Smooth muscle cell (in vitro differentiated cells): ENCODE measurements around the gene DCHS2. TPM values are rescaled to one million over a fixed set of nuclear protein-coding genes. Genes with fewer than 3 reads are reported as not detected.

Experiments used
- DNase-seq: peaks from one replicate; lab custom pipeline; 2025; ENCODE audit not compliant: unreplicated experiment; lab: John Stamatoyannopoulos, UW
- H2AFZ ChIP-seq: fragments of 200-600 bp; sonication (generic); 2 replicates; pipeline ENCODE4 v1.6.0; 2016; ENCODE audit warnings: antibody characterized with exemption, low read depth, mild to moderate bottlenecking
- H3F3A ChIP-seq: fragments of 200-600 bp; sonication (generic); 2 replicates; pipeline ENCODE4 v1.6.0; 2017; ENCODE audit warnings: antibody characterized with exemption, low read depth
- H3K27ac ChIP-seq: fragments of 200-600 bp; sonication (generic); 2 replicates; pipeline ENCODE4 v1.5.1; 2016; ENCODE audit warnings: low read depth, mild to moderate bottlenecking
- H3K27me3 ChIP-seq: fragments of 200-600 bp; sonication (generic); 2 replicates; pipeline ENCODE4 v1.6.1; 2016; ENCODE audit warnings: low read depth, mild to moderate bottlenecking
- H3K36me3 ChIP-seq: fragments of 200-600 bp; sonication (generic); 2 replicates; pipeline ENCODE4 v1.5.1; 2016; ENCODE audit warnings: low read depth
- H3K4me1 ChIP-seq: fragments of 200-600 bp; sonication (generic); 2 replicates; pipeline ENCODE4 v1.5.1; 2016; ENCODE audit warnings: low read depth
- H3K4me2 ChIP-seq: fragments of 200-600 bp; sonication (generic); 2 replicates; pipeline ENCODE4 v1.6.0; 2016; ENCODE audit warnings: mild to moderate bottlenecking
- H3K4me3 ChIP-seq: fragments of 200-600 bp; sonication (generic); 2 replicates; pipeline ENCODE4 v1.5.1; 2016; ENCODE audit warnings: mild to moderate bottlenecking
- H3K79me2 ChIP-seq: fragments of 200-600 bp; sonication (generic); 2 replicates; pipeline ENCODE4 v1.6.0; 2016; ENCODE audit warnings: low read depth, mild to moderate bottlenecking
- H3K9ac ChIP-seq: fragments of 200-600 bp; sonication (generic); 2 replicates; pipeline ENCODE4 v1.6.0; 2016; ENCODE audit warnings: low read depth
- H3K9me3 ChIP-seq: fragments of 200-600 bp; sonication (generic); replicated peaks from 2 replicates; pipeline ENCODE4 v1.5.1; 2016; ENCODE audit warnings: low read depth
- H4K20me1 ChIP-seq: fragments of 200-600 bp; sonication (generic); 2 replicates; pipeline ENCODE4 v1.6.0; 2016; ENCODE audit warnings: low read depth
- CTCF ChIP-seq: fragments of 200-600 bp; sonication (generic); IDR thresholded peaks from 2 replicates; pipeline ENCODE4 v1.5.1; 2017; ENCODE audit warnings: borderline replicate concordance, mild to moderate bottlenecking, antibody characterized with exemption; ENCODE audit not compliant: insufficient read depth, poor library complexity, severe bottlenecking
- WGBS: methylation state at CpG from one replicate; pipeline ENCODE4 v1.1.7; 2016; ENCODE audit warnings: low lambda C conversion rate; 5-methylcytosine and 5-hydroxymethylcytosine counted together
- polyA plus RNA-seq: library from polyadenylated mRNA; unstranded; fragments of >200 nt; fragmentation: Nextera tagmentation; extraction: Ambion mirVana; gene quantifications from 2 replicates; pipeline ENCODE4 v1.2.1, GENCODE V29; 2016
- total RNA-seq: library from RNA; depleted of rRNA; stranded (reverse); fragments of >200 nt; gene quantifications from 2 replicates; pipeline ENCODE4 v1.2.3, GENCODE V29; 2014

The DCHS2 gene
- total and polyA plus RNA-seq, 2 experiments from 2014 or later = 0.45 to 1.3 TPM

GRCh38 chr4:154389148-154389547 lies 102.5 kb downstream of the DCHS2 start:
- no peaks in the 10 kb centered on the region for H3K27me3 ChIP-seq
- H3K9me3 ChIP-seq = no peaks in the 10 kb centered on the region
- no peak overlapping the region for H3K4me2 ChIP-seq
- H2AFZ ChIP-seq = no peak overlapping the region
- no peak overlapping the region for H3K9ac ChIP-seq
- no peak overlapping the region for H3K27ac ChIP-seq
- no peaks in the 10 kb centered on the region for H4K20me1 ChIP-seq
- H3K4me1 ChIP-seq = no peaks in the 10 kb centered on the region
- no peak for TF ChIP-seq CTCF
- H3K4me3 ChIP-seq = no peak overlapping the region
- no peaks in the 10 kb centered on the region for H3K79me2 ChIP-seq
- no peaks in the 10 kb centered on the region for H3K36me3 ChIP-seq
- no peak for DNase-seq
- H3F3A ChIP-seq = no peaks in the 10 kb centered on the region

GRCh38 chr4:154384012-154384411 lies 107.6 kb downstream of the DCHS2 start:
- no peak overlapping the region for H3K4me2 ChIP-seq
- no peaks in the 10 kb centered on the region for H4K20me1 ChIP-seq
- H2AFZ ChIP-seq = no peak overlapping the region
- no peak overlapping the region for H3K4me3 ChIP-seq
- no peaks in the 10 kb centered on the region for H3K27me3 ChIP-seq
- H3K36me3 ChIP-seq = no peaks in the 10 kb centered on the region
- 93% methylated on average over 4 of the region's 4 CpGs for WGBS
- DNase-seq = no peak
- H3K9me3 ChIP-seq = no peaks in the 10 kb centered on the region
- H3K4me1 ChIP-seq = no peaks in the 10 kb centered on the region
- H3K27ac ChIP-seq = no peak overlapping the region
- H3K9ac ChIP-seq = no peak overlapping the region
- no peaks in the 10 kb centered on the region for H3F3A ChIP-seq
- no peaks in the 10 kb centered on the region for H3K79me2 ChIP-seq
- no peak for TF ChIP-seq CTCF

- H3K36me3 ChIP-seq = no peaks in the 10 kb centered on the region
- no peaks in the 10 kb centered on the region for H3F3A ChIP-seq
- no peaks in the 10 kb centered on the region for H3K9me3 ChIP-seq
- no peak overlapping the region for H3K9ac ChIP-seq
- no peaks in the 10 kb centered on the region for H3K79me2 ChIP-seq
- peaks cover 3% of the 10 kb centered on the region for H3K27me3 ChIP-seq
- no peaks in the 10 kb centered on the region for H3K4me1 ChIP-seq
- H4K20me1 ChIP-seq = no peaks in the 10 kb centered on the region
- no peak for DNase-seq
- H3K4me2 ChIP-seq = no peak overlapping the region
- H3K4me3 ChIP-seq = no peak overlapping the region
- TF ChIP-seq CTCF = no peak
- 88% methylated on average over 1 of the region's 1 CpG for WGBS
- H2AFZ ChIP-seq = no peak overlapping the region
- H3K27ac ChIP-seq = no peak overlapping the region
Measured at GRCh38 chr4:154376486-154376885, 115.1 kb downstream of the DCHS2 start.

- Histone ChIP-seq H3K4me1 (no peaks in the 10 kb centered on the region), H3K79me2 (no peaks in the 10 kb centered on the region), H3F3A (no peaks in the 10 kb centered on the region), H3K9ac (no peak overlapping the region), H3K27ac (no peak overlapping the region), H3K27me3 (peaks cover 5% of the 10 kb centered on the region), H4K20me1 (no peaks in the 10 kb centered on the region), H2AFZ (no peak overlapping the region), H3K36me3 (no peaks in the 10 kb centered on the region), H3K9me3 (no peaks in the 10 kb centered on the region), H3K4me3 (no peak overlapping the region), H3K4me2 (no peak overlapping the region)
- 88% methylated on average over 4 of the region's 4 CpGs for WGBS
- no peak for DNase-seq
- no peak for TF ChIP-seq CTCF
Measured at GRCh38 chr4:154368060-154368459, 123.5 kb downstream of the DCHS2 start.
